HL-60 (cell line): ENCODE measurements around the gene ATRNL1.

Source experiments
- DNase-seq, 2 experiments: peaks; one replicate each; pipeline ENCODE4 v3.0.0-alpha.2; 2010 to 2020; ENCODE audit warnings: low read depth in 1 of 2, low spot score in 1 of 2
- H3K27ac ChIP-seq: fragments of 250-450 bp; sonication (Bioruptor Pico); replicated peaks from 2 replicates; pipeline ENCODE4 v1.5.1; 2020; ENCODE audit warnings: mild to moderate bottlenecking, moderate library complexity
- H3K27me3 ChIP-seq: fragments of 250-450 bp; sonication (Bioruptor Pico); 2 replicates; pipeline ENCODE4 v1.5.1; 2021; ENCODE audit warnings: mild to moderate bottlenecking, moderate library complexity; ENCODE audit not compliant: insufficient read depth, poor library complexity, severe bottlenecking
- H3K4me3 ChIP-seq: replicated peaks from 2 replicates; pipeline ENCODE4 v1.5.1; 2011; ENCODE audit warnings: mild to moderate bottlenecking, control low read depth, low read length; ENCODE audit not compliant: insufficient read depth
- CTCF ChIP-seq: IDR thresholded peaks from one replicate; pipeline ENCODE4 v1.5.1; 2011; ENCODE audit warnings: low read length, control low read depth, inconsistent platforms; ENCODE audit not compliant: insufficient read depth
- GABPA ChIP-seq: IDR thresholded peaks from 2 replicates; pipeline ENCODE4 v1.6.1; 2012; ENCODE audit warnings: low read depth
- POLR2AphosphoS5 ChIP-seq: IDR thresholded peaks from 2 replicates; pipeline ENCODE4 v1.6.1; 2012; ENCODE audit warnings: low read depth
- SPI1 ChIP-seq: IDR thresholded peaks from 2 replicates; pipeline ENCODE4 v1.6.1; 2012; ENCODE audit warnings: low read depth, mild to moderate bottlenecking, borderline replicate concordance
- TF ChIP-seq, protein P1 (sequence below): IDR thresholded peaks from 2 replicates; pipeline ENCODE4 v1.6.1; 2012; ENCODE audit warnings: low read depth; ENCODE audit not compliant: insufficient replicate concordance

ATRNL1 gene

GRCh38 chr10:115957786-115958442, 864.7 kb downstream of the ATRNL1 start:
- no peaks in the 10 kb centered on the region for H3K27me3 ChIP-seq
- no peak overlapping the region for H3K4me3 ChIP-seq
- TF ChIP-seq SPI1, result no peak
- no peak for TF ChIP-seq CTCF
- TF ChIP-seq POLR2AphosphoS5, result no peak
- TF ChIP-seq, protein P1, sequence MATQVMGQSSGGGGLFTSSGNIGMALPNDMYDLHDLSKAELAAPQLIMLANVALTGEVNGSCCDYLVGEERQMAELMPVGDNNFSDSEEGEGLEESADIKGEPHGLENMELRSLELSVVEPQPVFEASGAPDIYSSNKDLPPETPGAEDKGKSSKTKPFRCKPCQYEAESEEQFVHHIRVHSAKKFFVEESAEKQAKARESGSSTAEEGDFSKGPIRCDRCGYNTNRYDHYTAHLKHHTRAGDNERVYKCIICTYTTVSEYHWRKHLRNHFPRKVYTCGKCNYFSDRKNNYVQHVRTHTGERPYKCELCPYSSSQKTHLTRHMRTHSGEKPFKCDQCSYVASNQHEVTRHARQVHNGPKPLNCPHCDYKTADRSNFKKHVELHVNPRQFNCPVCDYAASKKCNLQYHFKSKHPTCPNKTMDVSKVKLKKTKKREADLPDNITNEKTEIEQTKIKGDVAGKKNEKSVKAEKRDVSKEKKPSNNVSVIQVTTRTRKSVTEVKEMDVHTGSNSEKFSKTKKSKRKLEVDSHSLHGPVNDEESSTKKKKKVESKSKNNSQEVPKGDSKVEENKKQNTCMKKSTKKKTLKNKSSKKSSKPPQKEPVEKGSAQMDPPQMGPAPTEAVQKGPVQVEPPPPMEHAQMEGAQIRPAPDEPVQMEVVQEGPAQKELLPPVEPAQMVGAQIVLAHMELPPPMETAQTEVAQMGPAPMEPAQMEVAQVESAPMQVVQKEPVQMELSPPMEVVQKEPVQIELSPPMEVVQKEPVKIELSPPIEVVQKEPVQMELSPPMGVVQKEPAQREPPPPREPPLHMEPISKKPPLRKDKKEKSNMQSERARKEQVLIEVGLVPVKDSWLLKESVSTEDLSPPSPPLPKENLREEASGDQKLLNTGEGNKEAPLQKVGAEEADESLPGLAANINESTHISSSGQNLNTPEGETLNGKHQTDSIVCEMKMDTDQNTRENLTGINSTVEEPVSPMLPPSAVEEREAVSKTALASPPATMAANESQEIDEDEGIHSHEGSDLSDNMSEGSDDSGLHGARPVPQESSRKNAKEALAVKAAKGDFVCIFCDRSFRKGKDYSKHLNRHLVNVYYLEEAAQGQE, result no peak
- TF ChIP-seq GABPA, result no peak
- H3K27ac ChIP-seq, result no peak overlapping the region
- no peak for DNase-seq

DNA sequence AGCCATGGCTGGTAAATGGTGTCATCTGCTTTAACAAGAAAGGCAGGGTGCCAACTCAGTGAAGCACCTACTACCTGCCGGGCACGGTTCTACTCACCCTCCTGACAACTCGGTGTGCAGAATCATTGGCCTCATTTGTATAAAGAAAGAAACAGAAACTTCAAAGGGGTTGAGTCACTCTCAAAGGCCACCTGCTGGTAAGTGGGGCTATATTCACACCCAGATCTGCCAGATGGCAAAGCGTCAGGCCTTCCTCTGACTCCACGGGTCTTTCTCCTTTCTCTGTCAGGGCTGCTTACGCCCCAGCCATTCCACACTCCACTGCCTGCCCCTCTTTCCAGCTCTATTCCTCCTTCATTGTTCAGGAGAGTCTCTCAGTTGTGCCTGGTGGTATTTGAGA, 870.7 kb downstream of the ATRNL1 start:
- DNase-seq, result no peak
- H3K27ac ChIP-seq, result no peak overlapping the region
- H3K27me3 ChIP-seq, result no peaks in the 10 kb centered on the region
- no peak overlapping the region for H3K4me3 ChIP-seq
- no peak for TF ChIP-seq GABPA
- no peak for TF ChIP-seq CTCF
- no peak for TF ChIP-seq SPI1
- TF ChIP-seq POLR2AphosphoS5, result no peak
- TF ChIP-seq, protein P1, result no peak

DNA sequence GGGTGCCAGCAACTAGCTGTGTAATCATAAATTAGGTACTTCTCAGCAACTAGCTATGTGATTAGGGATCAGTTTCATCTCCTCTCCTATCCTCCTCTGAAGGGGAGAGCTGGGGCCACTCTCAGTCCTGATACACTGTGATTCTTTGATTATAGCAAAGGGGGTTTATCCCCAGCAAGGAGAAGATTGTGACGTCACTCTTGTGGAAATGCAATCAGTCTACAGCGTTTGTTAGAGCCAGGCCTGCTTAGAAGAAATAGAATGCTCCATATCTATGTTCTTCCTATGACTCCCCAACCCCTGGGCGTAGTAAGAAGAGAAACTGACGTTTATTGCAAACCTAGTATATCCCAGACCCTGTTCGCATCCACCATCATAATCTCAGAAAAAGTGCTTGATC, 871.7 kb downstream of the ATRNL1 start:
- Histone ChIP-seq H3K4me3 (no peak overlapping the region), H3K27ac (no peak overlapping the region), H3K27me3 (no peaks in the 10 kb centered on the region)
- DNase-seq, result no peak
- TF ChIP-seq SPI1, result no peak
- TF ChIP-seq POLR2AphosphoS5, result no peak
- TF ChIP-seq GABPA, result no peak
- TF ChIP-seq, protein P1, result no peak
- no peak for TF ChIP-seq CTCF
